ENCODE results near the gene NDST3.

The NDST3 gene

DNA sequence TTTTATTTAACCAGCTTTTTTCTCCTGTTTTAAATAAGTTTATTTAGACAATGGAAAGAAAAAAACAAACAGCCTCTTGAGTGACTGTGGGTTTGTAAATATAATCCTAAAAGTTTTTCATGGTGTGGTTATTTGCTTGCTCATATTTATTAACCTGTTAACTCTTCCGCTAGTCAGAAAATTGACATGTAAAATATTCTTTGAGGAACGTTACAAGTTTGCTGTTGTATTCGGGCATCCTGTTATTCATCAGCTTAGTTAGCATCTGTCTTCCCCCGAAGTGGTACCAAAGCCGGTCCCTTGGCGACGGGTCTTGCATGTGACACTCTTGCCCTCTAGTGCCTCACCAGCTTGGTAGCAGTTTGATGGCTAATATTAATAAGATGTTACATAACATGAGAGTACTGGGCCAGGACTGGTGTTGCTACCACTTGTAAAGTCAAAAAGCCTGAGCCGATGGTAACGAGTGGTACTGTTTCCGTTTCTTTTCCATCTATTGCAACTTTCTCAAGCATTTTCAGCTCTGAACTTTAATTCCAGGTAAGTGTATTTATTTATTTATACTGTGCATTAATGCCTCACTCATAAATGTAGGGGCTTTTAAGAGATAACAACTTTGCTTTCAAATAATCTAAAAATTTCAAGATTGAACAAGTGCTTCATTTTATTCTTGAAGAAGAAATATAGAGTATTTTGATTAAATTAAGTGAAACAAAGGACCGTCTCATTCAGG, at the start of gene NDST3:
Gene NDST3, plus strand, starts transcription at position 434 of the 733 bp plus-strand sequence. CDS start 19,425 bp downstream, outside the sequence.
- DNase-seq = peak; percentile 32

DNA sequence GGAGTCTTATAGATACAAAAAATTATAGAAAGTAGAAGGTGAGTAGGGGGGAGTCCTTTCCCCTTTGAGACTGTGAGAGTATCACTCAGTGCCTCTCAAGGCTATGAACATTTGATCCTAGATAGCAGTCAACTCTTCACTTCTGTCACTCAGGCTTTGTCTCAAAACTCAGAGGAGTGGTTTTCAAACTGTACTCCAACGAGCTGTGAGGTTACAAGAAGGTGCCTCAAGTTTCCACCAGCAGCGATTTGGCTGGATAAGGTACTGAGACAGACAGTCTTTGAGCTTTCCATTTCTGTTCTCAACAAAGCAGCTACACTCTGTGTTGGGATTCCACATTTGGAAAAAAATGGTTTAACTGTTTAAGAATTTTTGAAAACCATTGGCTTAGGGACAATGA, 48.0 kb upstream of the NDST3 start:
- DNase-seq = no peak

GRCh38 chr4:117987464-117987863, 46.8 kb upstream of the NDST3 start:
- DNase-seq = no peak

DNA sequence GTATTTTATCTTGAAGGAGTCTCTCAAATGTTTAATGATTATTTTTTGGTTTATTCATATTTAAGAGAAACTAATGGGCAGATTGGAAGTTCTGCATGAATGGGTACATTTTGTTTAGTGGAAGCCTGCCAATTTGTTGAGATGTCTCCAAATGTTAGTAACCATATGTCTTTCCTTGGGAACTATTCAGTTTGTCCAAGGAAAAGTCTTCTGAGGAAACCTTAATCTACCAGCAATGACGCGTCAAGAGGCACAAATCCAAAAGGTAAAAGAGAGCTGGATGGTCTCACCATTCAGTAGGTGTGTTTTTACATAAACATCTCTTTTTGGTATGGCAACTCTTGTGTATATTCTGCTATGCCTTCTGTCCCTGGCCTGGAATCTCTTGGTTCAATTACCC, 37.4 kb upstream of the NDST3 start:
- DNase-seq = no peak

DNA sequence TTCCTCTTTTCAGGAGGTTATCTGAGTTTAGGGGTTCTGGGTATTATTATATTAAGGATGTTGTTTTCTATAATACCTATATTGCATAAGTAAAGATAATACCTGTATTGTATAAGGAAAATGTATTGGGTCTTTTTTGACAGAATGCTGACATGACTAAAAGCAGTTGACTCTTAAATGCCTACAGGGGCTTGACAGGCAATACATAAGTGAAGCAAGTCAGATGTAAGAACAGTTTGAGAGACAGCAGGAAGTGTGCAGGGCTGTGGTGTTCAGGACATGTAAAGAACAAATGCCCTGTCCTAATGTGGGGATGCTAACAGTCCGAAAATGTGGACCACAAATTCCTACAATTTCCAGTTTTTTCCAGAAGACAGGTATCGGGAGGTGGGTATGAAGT, 30.2 kb upstream of the NDST3 start:
- no peak for DNase-seq

GRCh38 chr4:118005883-118006282, 28.4 kb upstream of the NDST3 start:
- no peak for DNase-seq

- DNase-seq = no peak
These were observed 22.1 kb upstream of the NDST3 start for GRCh38 chr4:118012142-118012541.

DNA sequence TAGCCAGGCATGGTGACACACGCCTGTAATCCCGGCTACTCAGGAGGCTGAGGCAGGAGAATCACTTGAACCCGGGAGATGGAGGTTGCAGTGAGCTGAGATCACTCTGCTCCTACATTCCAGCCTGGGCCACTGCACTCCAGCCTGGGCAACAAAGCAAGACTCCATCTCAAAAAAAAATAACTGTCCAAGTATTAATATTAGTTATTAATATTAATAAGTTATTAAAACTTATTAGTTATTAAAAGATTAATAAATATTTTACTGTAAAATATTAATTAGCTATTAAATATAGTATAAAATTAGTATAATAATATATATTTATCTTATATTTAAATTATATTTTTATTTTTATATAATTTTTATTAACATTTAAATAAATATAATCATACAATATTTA, 19.5 kb upstream of the NDST3 start:
- DNase-seq = no peak

GRCh38 chr4:118018381-118019145, 15.7 kb upstream of the NDST3 start:
- DNase-seq = no peak

GRCh38 chr4:118026806-118027205, 7.5 kb upstream of the NDST3 start:
- no peak for DNase-seq

DNA sequence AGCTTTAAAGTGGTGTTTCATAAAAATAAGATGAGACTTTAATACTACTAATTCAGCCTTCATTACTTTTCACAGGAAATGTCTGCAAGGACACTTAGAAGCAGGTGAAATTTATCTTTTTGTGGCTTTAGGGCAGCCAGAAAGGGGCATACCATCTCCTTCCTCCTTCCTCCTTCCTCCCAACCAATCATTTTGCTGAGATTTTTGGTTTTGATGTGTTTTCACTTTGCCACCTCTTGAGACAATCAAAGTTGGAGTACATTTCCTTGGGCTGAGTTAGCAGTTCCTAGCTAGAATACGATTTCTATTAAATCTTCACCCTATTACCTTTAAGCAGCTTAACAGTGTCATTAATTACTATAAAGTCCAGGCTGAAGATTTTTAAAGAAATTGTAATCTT, 5.1 kb upstream of the NDST3 start:
- DNase-seq = no peak

GRCh38 chr4:118032691-118033090, 1.6 kb upstream of the NDST3 start:
- DNase-seq = no peak

DNA sequence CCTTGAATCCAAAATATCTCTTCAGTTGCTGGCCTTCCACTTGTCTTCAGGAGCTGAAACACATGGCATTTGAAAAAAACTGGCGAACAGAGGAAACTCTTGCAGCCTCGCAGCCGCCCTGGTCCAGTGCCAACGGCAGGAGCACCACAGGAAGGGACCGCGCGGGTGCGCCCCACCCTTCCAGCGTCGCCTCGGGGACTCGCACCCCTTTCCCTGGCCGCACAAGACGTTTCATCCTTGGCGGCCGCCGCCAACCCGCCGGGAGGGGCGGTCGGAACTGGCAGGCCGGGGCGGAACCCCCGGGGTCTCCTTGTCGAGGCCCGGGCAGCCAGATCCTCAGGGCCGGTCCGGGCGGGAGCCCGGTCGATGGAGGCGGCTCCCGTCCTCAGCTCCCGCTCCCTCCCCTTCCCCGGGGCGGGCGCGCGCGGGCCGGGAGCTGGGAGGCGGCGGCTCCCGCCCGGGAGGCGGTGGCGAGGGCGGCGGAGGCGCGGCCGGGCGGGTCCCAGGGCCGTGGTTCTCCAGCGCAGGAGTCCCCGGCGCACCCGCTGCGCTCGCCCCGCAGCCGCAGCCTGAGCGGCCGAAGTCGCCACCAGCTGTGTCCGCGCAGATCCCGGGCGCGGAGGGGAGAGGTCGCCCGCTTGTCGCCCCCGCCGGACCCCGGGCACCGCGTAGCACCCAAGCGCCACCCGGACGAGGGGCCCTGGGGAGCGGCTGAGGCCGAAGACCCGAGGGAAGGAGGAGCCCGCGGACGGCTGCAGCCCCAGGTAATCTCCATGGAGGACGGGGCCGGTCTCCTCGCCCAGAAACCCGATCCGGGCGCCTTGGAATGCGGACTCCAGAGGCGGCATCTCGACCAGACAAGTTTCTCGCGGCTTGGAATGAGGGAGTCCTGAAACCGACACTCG, 886 bp upstream of the NDST3 start:
- peak; percentile 13 for DNase-seq

DNA sequence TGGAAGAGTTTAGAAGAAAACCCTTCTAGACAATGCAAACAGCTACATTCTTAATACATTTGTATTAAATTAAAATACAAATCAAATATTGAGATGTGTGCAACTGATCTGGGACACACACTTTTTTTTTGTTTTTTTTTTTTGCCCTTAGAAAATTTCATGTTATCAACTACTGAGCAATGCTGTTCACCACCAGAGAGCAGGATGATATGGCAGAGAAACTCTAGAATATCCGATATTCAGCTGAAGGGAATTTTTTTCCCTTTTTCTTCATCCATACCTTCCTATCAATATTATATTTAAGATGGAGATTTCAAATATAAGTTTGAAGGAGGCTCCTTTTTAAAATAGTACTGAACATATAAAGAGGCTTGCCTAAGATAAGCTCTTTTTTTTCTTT, 1.0 kb downstream of the NDST3 start:
- DNase-seq = no peak

DNA sequence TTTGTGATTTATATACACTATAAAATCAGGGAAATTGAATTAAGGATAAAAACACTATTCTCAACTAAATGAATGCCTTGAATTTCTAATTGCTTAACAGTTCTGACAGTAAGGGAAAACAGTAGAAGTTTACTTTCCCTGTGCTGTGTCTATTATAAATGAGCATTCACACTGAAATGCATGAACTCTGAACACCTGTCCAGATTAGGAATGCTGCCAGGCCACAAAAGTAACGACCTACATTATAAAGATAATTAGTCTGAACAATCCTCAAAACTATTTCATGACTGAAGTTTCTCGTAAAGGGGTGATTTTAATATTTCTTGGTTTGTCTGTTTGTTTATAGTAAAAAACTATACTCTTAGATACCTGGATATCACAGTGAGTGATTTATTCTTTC, 2.0 kb downstream of the NDST3 start:
- DNase-seq = no peak

- no peak for DNase-seq
These were observed 3.7 kb downstream of the NDST3 start for GRCh38 chr4:118037955-118038354.

- DNase-seq = no peak
These were observed 12.0 kb downstream of the NDST3 start for GRCh38 chr4:118046323-118046722.

- no peak for DNase-seq
These were observed 12.8 kb downstream of the NDST3 start for GRCh38 chr4:118047043-118047442.

GRCh38 chr4:118058955-118059354, 24.7 kb downstream of the NDST3 start:
- DNase-seq = no peak

DNA sequence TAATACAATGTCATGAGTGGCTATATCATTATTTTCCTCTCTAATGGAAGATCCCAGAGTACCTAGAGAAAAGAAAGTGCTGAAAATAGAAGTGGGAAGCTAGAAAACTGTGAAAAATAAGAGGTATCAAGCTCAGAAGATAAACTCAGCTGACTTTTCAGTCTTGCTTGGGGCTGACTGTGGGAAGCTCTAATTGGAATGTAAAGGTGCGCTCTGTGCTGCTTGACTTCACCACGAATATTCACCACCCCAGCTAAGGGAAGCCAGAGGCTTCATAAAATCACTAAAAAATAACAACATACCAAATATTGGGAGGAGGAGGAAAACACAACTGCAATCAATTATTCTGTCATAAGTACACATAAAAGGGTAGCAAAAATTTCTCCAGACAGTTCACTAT, 25.1 kb downstream of the NDST3 start:
- no peak for DNase-seq

GRCh38 chr4:118076958-118077766, 42.9 kb downstream of the NDST3 start:
- DNase-seq = peak; percentile 32

DNA sequence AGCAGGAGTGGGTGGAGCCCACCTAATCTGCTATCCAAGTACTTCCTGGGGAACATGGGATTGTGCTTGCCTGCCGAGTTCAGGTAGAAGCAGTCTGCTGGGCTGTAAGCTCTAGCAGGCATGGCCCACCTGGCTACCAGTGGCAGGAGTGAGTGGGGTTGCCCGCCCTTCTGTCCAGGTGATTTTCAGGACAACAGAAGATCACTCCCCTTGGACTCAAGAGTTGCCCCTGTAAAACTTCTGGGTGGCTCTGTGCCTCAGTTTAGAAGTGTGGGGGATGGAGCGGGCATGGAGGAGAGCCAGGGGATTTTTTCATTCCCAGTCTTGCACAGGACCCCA, 43.5 kb downstream of the NDST3 start:
- DNase-seq = no peak

DNA sequence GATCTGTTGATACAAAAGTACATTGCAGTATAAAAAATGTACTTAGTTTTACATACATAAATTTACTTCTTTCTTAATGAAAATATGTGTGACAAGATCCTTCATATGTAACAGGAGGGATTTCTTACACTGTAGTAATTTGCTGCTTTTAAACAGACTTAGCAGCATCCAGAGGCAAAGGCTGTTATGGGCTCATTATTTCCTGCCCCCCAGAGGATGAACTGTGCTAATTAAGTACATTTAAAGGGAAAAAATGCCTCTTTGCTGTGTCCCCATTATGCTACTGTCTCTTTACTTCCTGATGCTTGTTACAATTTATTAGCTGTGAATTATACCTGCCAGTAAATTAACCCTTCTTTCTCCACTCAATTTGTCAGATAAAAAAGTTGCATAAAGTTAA, 47.1 kb downstream of the NDST3 start:
- no peak for DNase-seq

Measured in activated CD4-positive, alpha-beta T cell treated with anti-CD3 and anti-CD28 coated beads for 48 hours (primary cell).